ENCODE measurements around the gene OR2L8.
"Not testable (repeated sequence)": the region's sequence is repeated elsewhere in the genome, so short reads cannot be mapped to it uniquely, and the experiment has no call there.

OR2L8 gene

DNA sequence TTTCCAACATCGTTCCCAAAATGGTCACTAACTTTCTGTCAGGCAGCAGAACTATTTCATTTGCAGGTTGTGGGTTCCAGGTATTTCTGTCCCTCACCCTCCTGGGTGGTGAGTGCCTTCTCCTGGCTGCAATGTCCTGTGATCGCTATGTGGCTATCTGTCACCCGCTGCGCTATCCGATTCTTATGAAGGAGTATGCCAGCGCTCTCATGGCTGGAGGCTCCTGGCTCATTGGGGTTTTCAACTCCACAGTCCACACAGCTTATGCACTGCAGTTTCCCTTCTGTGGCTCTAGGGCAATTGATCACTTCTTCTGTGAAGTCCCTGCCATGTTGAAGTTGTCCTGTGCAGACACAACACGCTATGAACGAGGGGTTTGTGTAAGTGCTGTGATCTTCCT lies 14.7 kb upstream of the OR2L8 start:
- Histone ChIP-seq H3K4me3 (ENCODE audit: low read depth in 1 of 2, low read length in 2 of 2) (no peak overlapping the region), H3K4me1 (ENCODE audit: control insufficient read depth in 1 of 2, insufficient read depth in 2 of 2, low read length in 2 of 2) (no peaks in the 10 kb centered on the region), H3K36me3 (ENCODE audit: control insufficient read depth in 1 of 2, insufficient read depth in 2 of 2, low read length in 2 of 2) (no peaks in the 10 kb centered on the region), H3K27me3 (ENCODE audit: low read depth, low read length) (no peaks in the 10 kb centered on the region), H3K27ac (ENCODE audit: low read length) (no peak overlapping the region), H3K9me3 (ENCODE audit: control insufficient read depth in 1 of 2, low read length in 2 of 2) (no peaks in the 10 kb centered on the region)

DNA sequence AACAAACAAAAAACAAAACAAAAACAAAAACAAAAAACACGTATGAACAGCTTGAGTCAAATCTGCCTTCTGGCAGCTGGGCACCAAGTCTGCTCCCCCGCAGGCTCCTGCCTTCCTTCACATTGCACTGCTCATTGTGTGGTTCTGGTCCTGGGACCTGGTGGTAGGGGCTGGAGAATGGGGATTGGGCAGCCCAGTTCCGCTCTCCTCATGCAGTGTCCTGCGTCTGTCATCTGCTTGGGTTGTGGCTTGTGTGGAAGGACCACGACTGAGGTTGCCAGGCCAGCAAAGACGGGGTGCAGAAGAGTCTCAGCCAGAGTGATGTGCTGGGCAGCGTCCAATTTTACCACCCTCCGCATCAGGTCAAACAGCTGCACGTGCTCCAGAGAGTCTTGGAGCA lies 12.9 kb upstream of the OR2L8 start:
- H3K4me3 ChIP-seq (ENCODE audit: low read depth in 1 of 2, low read length in 2 of 2): no peak overlapping the region
- no peaks in the 10 kb centered on the region for H3K36me3 ChIP-seq (ENCODE audit: control insufficient read depth in 1 of 2, insufficient read depth in 2 of 2, low read length in 2 of 2)
- no peak overlapping the region for H3K27ac ChIP-seq (ENCODE audit: low read length)
- no peaks in the 10 kb centered on the region for H3K27me3 ChIP-seq (ENCODE audit: low read depth, low read length)
- H3K9me3 ChIP-seq (ENCODE audit: control insufficient read depth in 1 of 2, low read length in 2 of 2): no peaks in the 10 kb centered on the region
- no peaks in the 10 kb centered on the region for H3K4me1 ChIP-seq (ENCODE audit: control insufficient read depth in 1 of 2, insufficient read depth in 2 of 2, low read length in 2 of 2)

DNA sequence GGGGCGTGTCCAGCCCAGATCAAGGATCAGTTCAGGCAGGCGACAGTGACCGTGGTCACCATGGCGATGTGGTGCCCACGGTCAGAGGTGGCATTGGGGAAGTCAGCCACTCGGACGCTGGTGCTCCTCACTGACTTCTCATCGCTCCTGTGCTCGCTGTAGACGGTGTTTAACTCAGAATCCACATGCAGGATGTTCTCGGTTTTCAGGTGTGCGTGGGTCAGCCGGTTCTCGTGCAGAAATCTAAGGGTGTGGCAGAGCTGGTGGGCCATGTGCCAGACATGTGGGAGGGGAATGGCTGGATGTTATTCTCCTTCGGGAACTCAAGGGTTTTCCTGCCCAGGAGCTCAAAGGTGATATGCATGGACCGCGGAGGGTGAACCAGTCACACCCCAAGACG lies 12.2 kb upstream of the OR2L8 start:
- H3K9me3 ChIP-seq (ENCODE audit: control insufficient read depth in 1 of 2, low read length in 2 of 2): no peaks in the 10 kb centered on the region
- no peak overlapping the region for H3K27ac ChIP-seq (ENCODE audit: low read length)
- H3K4me1 ChIP-seq (ENCODE audit: control insufficient read depth in 1 of 2, insufficient read depth in 2 of 2, low read length in 2 of 2): no peaks in the 10 kb centered on the region
- H3K4me3 ChIP-seq (ENCODE audit: low read depth in 1 of 2, low read length in 2 of 2): peak overlapping the region in 1 of 2 donors; percentile 36
- no peaks in the 10 kb centered on the region for H3K27me3 ChIP-seq (ENCODE audit: low read depth, low read length)
- no peaks in the 10 kb centered on the region for H3K36me3 ChIP-seq (ENCODE audit: control insufficient read depth in 1 of 2, insufficient read depth in 2 of 2, low read length in 2 of 2)

DNA sequence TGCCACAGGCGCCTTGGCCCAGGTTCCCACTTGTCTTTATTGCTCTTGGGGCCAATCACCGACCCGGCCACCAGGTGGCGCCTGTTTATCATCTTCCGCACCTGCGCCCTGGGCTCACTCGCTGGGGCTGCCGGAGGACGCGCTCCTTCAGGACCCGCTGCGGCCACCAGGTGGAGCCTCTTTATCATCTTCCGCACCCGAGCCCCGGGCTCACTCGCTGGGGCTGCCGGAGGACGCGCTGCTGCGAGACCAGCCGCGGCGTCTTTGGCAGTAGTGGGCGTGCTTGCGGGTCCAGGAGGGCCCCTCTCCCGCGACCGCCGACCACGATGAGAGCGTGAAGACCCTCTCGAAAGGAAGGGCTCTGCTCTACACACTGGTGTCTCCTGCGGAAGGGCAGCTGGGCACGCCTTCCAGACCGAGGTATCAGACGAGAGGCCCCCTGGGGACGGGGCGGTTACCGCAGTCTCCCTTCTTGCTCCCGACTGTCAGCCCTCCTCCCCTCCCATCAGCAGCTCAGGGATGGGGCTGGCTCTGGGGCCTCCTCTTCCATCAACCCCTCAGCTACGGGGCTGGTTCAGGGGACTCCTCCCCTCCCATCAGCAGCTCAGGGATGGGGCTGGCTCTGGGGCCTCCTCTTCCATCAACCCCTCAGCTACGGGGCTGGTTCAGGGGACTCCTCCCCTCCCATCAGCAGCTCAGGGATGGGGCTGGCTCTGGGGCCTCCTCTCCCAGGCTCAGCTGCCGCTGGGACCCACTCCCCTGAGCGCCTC lies 11.5 kb upstream of the OR2L8 start:
- not testable (repeated sequence) for H3K27me3 ChIP-seq (ENCODE audit: low read depth, low read length); H3K36me3 ChIP-seq (ENCODE audit: control insufficient read depth in 1 of 2, insufficient read depth in 2 of 2, low read length in 2 of 2); H3K9me3 ChIP-seq (ENCODE audit: control insufficient read depth in 1 of 2, low read length in 2 of 2); H3K4me1 ChIP-seq (ENCODE audit: control insufficient read depth in 1 of 2, insufficient read depth in 2 of 2, low read length in 2 of 2); H3K27ac ChIP-seq (ENCODE audit: low read length)
- peak overlapping the region in 1 of 2 donors; percentile 36 for H3K4me3 ChIP-seq (ENCODE audit: low read depth in 1 of 2, low read length in 2 of 2)

DNA sequence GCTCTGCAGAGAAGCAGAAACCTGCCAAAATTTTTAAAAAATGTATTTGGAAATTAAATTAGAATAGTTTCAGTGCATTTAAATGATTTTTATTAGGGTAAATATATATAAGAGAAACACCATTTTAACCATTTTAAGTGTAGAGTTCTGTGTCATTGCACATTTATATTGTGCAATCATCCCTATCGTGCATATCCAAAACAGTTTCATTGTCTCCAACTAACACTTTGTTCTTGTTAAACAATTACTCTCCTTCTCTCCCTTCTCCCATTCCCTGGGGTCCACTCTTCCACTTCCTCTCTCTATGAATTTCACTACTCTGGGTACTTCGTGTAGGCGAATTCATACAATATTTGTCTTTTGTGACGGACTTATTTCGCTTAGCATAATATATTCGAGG lies 6.0 kb upstream of the OR2L8 start:
- no peaks in the 10 kb centered on the region for H3K27me3 ChIP-seq (ENCODE audit: low read depth, low read length)
- peaks cover 0 to 2% of the 10 kb centered on the region in 2 donors for H3K9me3 ChIP-seq (ENCODE audit: control insufficient read depth in 1 of 2, low read length in 2 of 2)
- H3K4me1 ChIP-seq (ENCODE audit: control insufficient read depth in 1 of 2, insufficient read depth in 2 of 2, low read length in 2 of 2): no peaks in the 10 kb centered on the region
- no peaks in the 10 kb centered on the region for H3K36me3 ChIP-seq (ENCODE audit: control insufficient read depth in 1 of 2, insufficient read depth in 2 of 2, low read length in 2 of 2)
- no peak overlapping the region for H3K4me3 ChIP-seq (ENCODE audit: low read depth in 1 of 2, low read length in 2 of 2)
- no peak overlapping the region for H3K27ac ChIP-seq (ENCODE audit: low read length)

DNA sequence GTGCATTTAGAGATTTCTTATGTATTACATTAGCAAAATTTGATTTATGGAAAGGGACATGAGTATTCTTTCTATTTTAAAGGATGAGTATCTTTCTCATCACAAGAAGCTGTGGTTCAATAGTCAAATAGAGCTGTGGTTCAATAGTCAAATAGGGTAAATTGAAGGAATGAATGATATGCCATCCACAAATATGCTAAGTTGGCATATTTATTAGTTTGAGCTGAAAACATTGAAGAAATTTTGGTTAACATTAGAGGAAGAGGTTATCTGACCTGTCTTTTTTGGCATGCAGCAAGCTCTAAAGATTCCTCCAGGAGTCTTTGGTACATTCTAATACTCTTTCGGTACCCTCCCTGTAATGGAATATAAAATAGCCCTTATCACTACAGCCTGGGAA lies 4.8 kb downstream of the OR2L8 start:
- Histone ChIP-seq H3K4me3 (ENCODE audit: low read depth in 1 of 2, low read length in 2 of 2) (no peak overlapping the region), H3K36me3 (ENCODE audit: control insufficient read depth in 1 of 2, insufficient read depth in 2 of 2, low read length in 2 of 2) (no peaks in the 10 kb centered on the region), H3K4me1 (ENCODE audit: control insufficient read depth in 1 of 2, insufficient read depth in 2 of 2, low read length in 2 of 2) (no peaks in the 10 kb centered on the region), H3K9me3 (ENCODE audit: control insufficient read depth in 1 of 2, low read length in 2 of 2) (no peaks in the 10 kb centered on the region), H3K27ac (ENCODE audit: low read length) (no peak overlapping the region), H3K27me3 (ENCODE audit: low read depth, low read length) (no peaks in the 10 kb centered on the region)

DNA sequence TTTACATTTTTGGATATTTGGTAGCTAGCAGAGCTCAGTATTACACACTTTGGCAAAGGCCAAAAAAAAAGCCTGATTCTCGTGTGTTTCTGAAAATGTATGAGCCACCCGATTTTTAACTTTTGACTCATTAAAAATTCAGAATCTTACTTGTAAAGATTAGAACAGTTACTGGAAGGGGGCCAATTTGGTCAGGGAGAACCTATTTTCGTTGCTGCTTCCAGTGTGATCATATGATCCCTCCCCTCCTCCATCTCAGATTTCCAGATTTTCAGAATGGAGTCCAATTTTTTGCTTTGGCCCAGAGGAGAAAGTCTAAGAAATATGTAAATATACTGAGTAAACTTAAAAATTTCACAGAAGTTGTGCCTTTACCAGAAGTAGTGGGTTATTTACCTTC lies 13.1 kb downstream of the OR2L8 start:
- Histone ChIP-seq H3K4me3 (ENCODE audit: low read depth in 1 of 2, low read length in 2 of 2) (no peak overlapping the region), H3K27ac (ENCODE audit: low read length) (no peak overlapping the region), H3K36me3 (ENCODE audit: control insufficient read depth in 1 of 2, insufficient read depth in 2 of 2, low read length in 2 of 2) (no peaks in the 10 kb centered on the region), H3K9me3 (ENCODE audit: control insufficient read depth in 1 of 2, low read length in 2 of 2) (no peaks in the 10 kb centered on the region), H3K4me1 (ENCODE audit: control insufficient read depth in 1 of 2, insufficient read depth in 2 of 2, low read length in 2 of 2) (no peaks in the 10 kb centered on the region), H3K27me3 (ENCODE audit: low read depth, low read length) (no peaks in the 10 kb centered on the region)

DNA sequence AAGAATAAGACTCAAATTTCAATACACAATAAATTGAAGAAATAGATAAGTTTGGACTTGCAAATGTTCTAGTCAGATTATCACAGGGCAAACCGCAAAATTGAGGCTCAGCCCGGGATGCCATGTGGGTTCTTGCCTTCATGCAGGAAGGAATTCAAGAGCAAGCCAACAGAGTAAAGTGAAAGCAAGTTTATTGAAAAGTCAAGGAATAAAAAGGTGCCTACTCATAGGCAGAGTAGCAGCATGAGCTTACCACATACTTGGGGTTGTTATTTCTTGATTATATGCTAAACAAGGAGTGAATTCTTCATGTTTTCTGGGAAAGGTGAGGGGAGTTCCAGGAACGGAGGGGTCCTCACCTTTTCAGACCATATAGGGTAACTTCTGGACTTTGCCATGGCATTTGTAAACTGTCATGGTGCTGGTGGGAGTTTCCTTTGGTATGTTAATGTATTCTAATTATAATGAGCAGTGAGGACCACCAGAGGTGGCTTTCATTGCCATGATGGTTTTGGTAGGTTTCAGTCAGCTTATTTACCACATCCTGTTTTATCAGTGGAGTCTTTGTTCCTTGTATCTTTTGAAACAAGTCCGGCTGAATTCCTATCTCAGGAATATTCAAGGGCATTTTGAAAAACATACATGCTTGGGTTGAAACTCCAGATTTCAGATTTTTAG lies 14.4 kb downstream of the OR2L8 start:
- H3K4me3 ChIP-seq (ENCODE audit: low read depth in 1 of 2, low read length in 2 of 2): no peak overlapping the region
- no peaks in the 10 kb centered on the region for H3K9me3 ChIP-seq (ENCODE audit: control insufficient read depth in 1 of 2, low read length in 2 of 2)
- H3K4me1 ChIP-seq (ENCODE audit: control insufficient read depth in 1 of 2, insufficient read depth in 2 of 2, low read length in 2 of 2): no peaks in the 10 kb centered on the region
- no peaks in the 10 kb centered on the region for H3K27me3 ChIP-seq (ENCODE audit: low read depth, low read length)
- H3K27ac ChIP-seq (ENCODE audit: low read length): no peak overlapping the region
- H3K36me3 ChIP-seq (ENCODE audit: control insufficient read depth in 1 of 2, insufficient read depth in 2 of 2, low read length in 2 of 2): no peaks in the 10 kb centered on the region

DNA sequence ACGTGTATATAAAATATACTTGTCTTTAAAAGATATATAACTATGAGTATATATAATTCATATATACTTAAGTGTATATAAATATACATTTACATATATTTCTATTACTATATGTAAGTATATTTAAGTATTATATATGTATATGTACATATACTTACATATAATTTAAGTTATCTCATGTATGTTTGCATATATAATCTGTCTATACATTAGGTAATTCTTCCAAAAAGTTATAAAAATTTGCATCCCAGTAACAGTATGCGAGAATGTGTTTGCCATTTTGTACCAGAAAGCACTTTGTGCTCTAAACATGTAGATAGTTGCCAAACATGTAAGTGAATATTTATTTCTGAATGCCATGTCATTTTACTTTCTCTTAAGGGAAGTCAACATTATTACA lies 16.3 kb downstream of the OR2L8 start, which contains the start of gene OR2AK2:
Gene OR2AK2, plus strand, starts transcription at position 301 of the 400 bp plus-strand sequence. CDS start 144 bp downstream, outside the sequence.
- H3K27ac ChIP-seq (ENCODE audit: low read length): no peak within 1 kb of the TSS
- no peaks in the 10 kb centered on the region for H3K27me3 ChIP-seq (ENCODE audit: low read depth, low read length)
- no peak within 1 kb of the TSS for H3K4me3 ChIP-seq (ENCODE audit: low read depth in 1 of 2, low read length in 2 of 2)
- H3K36me3 ChIP-seq (ENCODE audit: control insufficient read depth in 1 of 2, insufficient read depth in 2 of 2, low read length in 2 of 2): no peaks in the 10 kb centered on the region
- H3K4me1 ChIP-seq (ENCODE audit: control insufficient read depth in 1 of 2, insufficient read depth in 2 of 2, low read length in 2 of 2): no peaks in the 10 kb centered on the region
- no peaks in the 10 kb centered on the region for H3K9me3 ChIP-seq (ENCODE audit: control insufficient read depth in 1 of 2, low read length in 2 of 2)

DNA sequence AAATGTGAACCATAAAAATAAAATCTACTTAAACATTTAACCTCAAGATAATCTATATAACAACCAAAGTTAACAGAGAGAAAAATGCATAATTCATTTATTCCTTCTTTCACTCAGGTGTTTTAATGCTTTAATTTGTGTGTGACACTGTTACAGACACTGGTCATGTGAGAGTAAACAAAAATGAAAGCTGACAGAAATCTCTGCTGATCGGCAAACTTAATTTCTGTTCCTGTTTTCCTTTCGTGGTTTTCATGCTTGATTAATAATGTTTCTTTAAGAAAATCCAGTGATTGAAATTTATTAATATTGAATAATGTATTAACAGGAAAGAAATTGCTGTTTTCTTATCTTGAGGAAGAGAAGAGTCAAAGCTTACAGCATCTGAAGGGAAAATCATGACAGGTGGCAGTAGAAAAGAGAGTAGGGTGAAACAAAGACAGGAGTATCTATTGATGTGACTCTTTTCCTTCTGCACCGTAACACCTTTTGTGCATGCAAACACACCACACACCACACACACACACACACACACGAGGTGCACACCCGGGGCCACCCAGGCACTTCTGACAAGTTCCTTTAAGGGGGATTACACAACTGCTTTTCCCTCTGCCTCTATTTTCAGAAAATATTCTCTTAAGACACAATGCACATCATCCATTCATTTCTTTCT lies 18.0 kb downstream of the OR2L8 start:
- Histone ChIP-seq H3K4me1 (ENCODE audit: control insufficient read depth in 1 of 2, insufficient read depth in 2 of 2, low read length in 2 of 2) (no peaks in the 10 kb centered on the region), H3K9me3 (ENCODE audit: control insufficient read depth in 1 of 2, low read length in 2 of 2) (peaks cover 0 to 2% of the 10 kb centered on the region in 2 donors), H3K36me3 (ENCODE audit: control insufficient read depth in 1 of 2, insufficient read depth in 2 of 2, low read length in 2 of 2) (no peaks in the 10 kb centered on the region), H3K4me3 (ENCODE audit: low read depth in 1 of 2, low read length in 2 of 2) (no peak overlapping the region), H3K27me3 (ENCODE audit: low read depth, low read length) (no peaks in the 10 kb centered on the region), H3K27ac (ENCODE audit: low read length) (no peak overlapping the region)

DNA sequence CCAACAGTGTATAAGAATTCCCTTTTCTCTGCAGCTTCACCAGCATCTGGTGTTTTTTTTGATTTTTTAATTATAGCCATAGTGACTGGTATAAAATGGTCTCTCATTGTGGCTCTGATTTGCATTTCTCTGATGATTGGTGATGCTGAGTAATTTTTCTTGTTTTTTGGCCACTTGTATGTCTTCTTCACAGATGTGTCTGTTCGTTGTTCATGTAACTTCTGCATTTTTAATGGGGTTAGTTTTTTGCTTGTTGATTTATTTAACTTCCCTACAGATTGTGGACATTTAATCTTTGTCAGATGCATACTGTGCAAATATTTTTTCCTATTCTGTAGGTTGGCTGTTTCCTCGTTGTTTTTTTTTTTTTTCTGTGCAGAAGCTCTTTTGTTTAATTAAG lies 44.3 kb downstream of the OR2L8 start:
- Histone ChIP-seq H3K36me3 (ENCODE audit: control insufficient read depth in 1 of 2, insufficient read depth in 2 of 2, low read length in 2 of 2) (no peaks in the 10 kb centered on the region), H3K4me3 (ENCODE audit: low read depth in 1 of 2, low read length in 2 of 2) (no peak overlapping the region), H3K27ac (ENCODE audit: low read length) (no peak overlapping the region), H3K9me3 (ENCODE audit: control insufficient read depth in 1 of 2, low read length in 2 of 2) (no peaks in the 10 kb centered on the region), H3K27me3 (ENCODE audit: low read depth, low read length) (no peaks in the 10 kb centered on the region), H3K4me1 (ENCODE audit: control insufficient read depth in 1 of 2, insufficient read depth in 2 of 2, low read length in 2 of 2) (no peaks in the 10 kb centered on the region)
